Measurements from ENCODE around the gene SLC6A18.

Gene SLC6A18

GRCh38 chr5:1187234-1187949 is 37.8 kb upstream of the SLC6A18 start:
- no peak for DNase-seq (ENCODE audit: low read depth in 2 of 2)

GRCh38 chr5:1187950-1188334 is 37.2 kb upstream of the SLC6A18 start:
- DNase-seq (ENCODE audit: low read depth in 2 of 2), result no peak

GRCh38 chr5:1188464-1188863 is 36.7 kb upstream of the SLC6A18 start:
- no peak for DNase-seq (ENCODE audit: low read depth in 2 of 2)

- no peak for DNase-seq (ENCODE audit: low read depth in 2 of 2)
Observed at GRCh38 chr5:1189269-1189668, 35.9 kb upstream of the SLC6A18 start.

GRCh38 chr5:1190278-1190677 is 34.9 kb upstream of the SLC6A18 start:
- DNase-seq (ENCODE audit: low read depth in 2 of 2), result no peak

GRCh38 chr5:1190837-1191239 is 34.3 kb upstream of the SLC6A18 start:
- no peak for DNase-seq (ENCODE audit: low read depth in 2 of 2)

GRCh38 chr5:1192971-1193590 is 32.1 kb upstream of the SLC6A18 start:
- DNase-seq (ENCODE audit: low read depth in 2 of 2), result no peak

GRCh38 chr5:1193591-1193985 is 31.6 kb upstream of the SLC6A18 start:
- no peak for DNase-seq (ENCODE audit: low read depth in 2 of 2)

- DNase-seq (ENCODE audit: low read depth in 2 of 2), result no peak
Observed at GRCh38 chr5:1194378-1194777, 30.8 kb upstream of the SLC6A18 start.

- no peak for DNase-seq (ENCODE audit: low read depth in 2 of 2)
Observed at GRCh38 chr5:1195439-1195838, 29.7 kb upstream of the SLC6A18 start.

- no peak for DNase-seq (ENCODE audit: low read depth in 2 of 2)
Observed at GRCh38 chr5:1195916-1196315, 29.3 kb upstream of the SLC6A18 start.

- no peak for DNase-seq (ENCODE audit: low read depth in 2 of 2)
Observed at GRCh38 chr5:1196562-1196961, 28.6 kb upstream of the SLC6A18 start.

GRCh38 chr5:1197876-1198666 is 27.1 kb upstream of the SLC6A18 start:
- no peak for DNase-seq (ENCODE audit: low read depth in 2 of 2)

- DNase-seq (ENCODE audit: low read depth in 2 of 2), result no peak
Observed at GRCh38 chr5:1199340-1199648, 25.9 kb upstream of the SLC6A18 start.

GRCh38 chr5:1199649-1200494 is 25.3 kb upstream of the SLC6A18 start:
- no peak for DNase-seq (ENCODE audit: low read depth in 2 of 2)

GRCh38 chr5:1200495-1201326 is 24.5 kb upstream of the SLC6A18 start:
- DNase-seq (ENCODE audit: low read depth in 2 of 2), result no peak

GRCh38 chr5:1201327-1202025 is 23.7 kb upstream of the SLC6A18 start, which contains the start of gene SLC6A19:
Gene SLC6A19, plus strand, starts transcription at chr5:1201595. Its CDS starts 56 bp downstream, at chr5:1201651.
- no peak for DNase-seq (ENCODE audit: low read depth in 2 of 2)

GRCh38 chr5:1202026-1202797 is 23.0 kb upstream of the SLC6A18 start:
- no peak for DNase-seq (ENCODE audit: low read depth in 2 of 2)

GRCh38 chr5:1202798-1203185 is 22.4 kb upstream of the SLC6A18 start:
- DNase-seq (ENCODE audit: low read depth in 2 of 2), result no peak
